ENCODE data around the gene RCN2. TPM values are rescaled to one million over a fixed set of nuclear protein-coding genes. Genes with fewer than 3 reads are reported as not detected.
A peak's percentile ranks its signal among the peaks of the same experiment; 100 is the strongest.

The RCN2 gene
- total RNA-seq, 1 experiment from 2014 or later, result 82.7 TPM

- no peaks in the 10 kb centered on the region for H4K20me1 ChIP-seq (ENCODE audit: low read length)
- no peak for TF ChIP-seq EZH2 (IDR thresholded peaks at IDR 0.05; ENCODE audit: low read length, unreplicated experiment)
- TF ChIP-seq CTCF (conservative IDR thresholded peaks at IDR 0.05; ENCODE audit: low read depth, low read length), result peak; percentile 58
- H3K27me3 ChIP-seq (ENCODE audit: low read length), result peaks cover 8% of the 10 kb centered on the region
- no peaks in the 10 kb centered on the region for H3K9me3 ChIP-seq (ENCODE audit: low read length)
- ChIA-PET CTCF (no interaction called here), POLR2A (ENCODE audit: unreplicated experiment) (no interaction called here)
- H3K4me3 ChIP-seq (ENCODE audit: low read length), result no peak overlapping the region
- no peaks in the 10 kb centered on the region for H3F3A ChIP-seq (ENCODE audit: low read length, unreplicated experiment)
- H3K4me1 ChIP-seq (ENCODE audit: insufficient read depth, low read length), result no peaks in the 10 kb centered on the region
- H3K9ac ChIP-seq (ENCODE audit: low read length), result no peak overlapping the region
- no TSS peak for BruUV-seq (replicated peaks)
- H3K9me2 ChIP-seq (replicated peaks; ENCODE audit: low read length), result no peaks in the 10 kb centered on the region
- no peak overlapping the region for H3K27ac ChIP-seq (ENCODE audit: low read length)
- no peak overlapping the region for H2AFZ ChIP-seq (ENCODE audit: low read length)
- ATAC-seq (no peak), DNase-seq (peak; percentile 17)
- no peaks in the 10 kb centered on the region for H3K36me3 ChIP-seq (ENCODE audit: low read depth, low read length)
- no peak overlapping the region for H3K4me2 ChIP-seq (ENCODE audit: low read length)
- intact Hi-C loops (cut with micrococcal nuclease), result no loop called here
- no peaks in the 10 kb centered on the region for H3K79me2 ChIP-seq (ENCODE audit: low read length)
These were observed 41.8 kb downstream of the RCN2 start for GRCh38 chr15:76973362-76973743.

GRCh38 chr15:76973906-76974305, 42.4 kb downstream of the RCN2 start:
- no peak for ATAC-seq
- intact Hi-C loops (cut with micrococcal nuclease), result no loop called here
- Histone ChIP-seq H2AFZ (ENCODE audit: low read length) (no peak overlapping the region), H3K9ac (ENCODE audit: low read length) (no peak overlapping the region), H3K4me3 (ENCODE audit: low read length) (no peak overlapping the region), H3K36me3 (ENCODE audit: low read depth, low read length) (no peaks in the 10 kb centered on the region), H3K4me2 (ENCODE audit: low read length) (no peak overlapping the region), H3K9me2 (replicated peaks; ENCODE audit: low read length) (no peaks in the 10 kb centered on the region), H3K27me3 (ENCODE audit: low read length) (peaks cover 8% of the 10 kb centered on the region), H3K4me1 (ENCODE audit: insufficient read depth, low read length) (no peaks in the 10 kb centered on the region), H3F3A (ENCODE audit: low read length, unreplicated experiment) (no peaks in the 10 kb centered on the region), H3K79me2 (ENCODE audit: low read length) (no peaks in the 10 kb centered on the region), H3K9me3 (ENCODE audit: low read length) (no peaks in the 10 kb centered on the region), H3K27ac (ENCODE audit: low read length) (no peak overlapping the region), H4K20me1 (ENCODE audit: low read length) (no peaks in the 10 kb centered on the region)
- BruUV-seq (replicated peaks), result no TSS peak
- ChIA-PET CTCF (interaction anchor here (0.5 kb wide), 1 partner anchor 270 kb away, joined by 3 read pairs; no protein-coding TSS in a partner anchor), POLR2A (ENCODE audit: unreplicated experiment) (no interaction called here)
- no peak for DNase-seq
- TF ChIP-seq EZH2phosphoT487 (IDR thresholded peaks at IDR 0.05; ENCODE audit: borderline replicate concordance, low read length) (no peak), EZH2 (IDR thresholded peaks at IDR 0.05; ENCODE audit: low read length, unreplicated experiment) (no peak), CTCF (conservative IDR thresholded peaks at IDR 0.05; ENCODE audit: low read depth, low read length) (no peak)

- no peaks in the 10 kb centered on the region for H3K79me2 ChIP-seq (ENCODE audit: low read length)
- no peak overlapping the region for H3K4me2 ChIP-seq (ENCODE audit: low read length)
- H3K4me1 ChIP-seq (ENCODE audit: insufficient read depth, low read length), result no peaks in the 10 kb centered on the region
- no peak overlapping the region for H2AFZ ChIP-seq (ENCODE audit: low read length)
- H3K4me3 ChIP-seq (ENCODE audit: low read length), result no peak overlapping the region
- intact Hi-C loops (cut with micrococcal nuclease), result no loop called here
- BruUV-seq (replicated peaks), result no TSS peak
- ChIA-PET POLR2A (ENCODE audit: unreplicated experiment) (no interaction called here), CTCF (interaction anchor here (0.5 kb wide), 1 partner anchor 269 kb away, joined by 3 read pairs; no protein-coding TSS in a partner anchor)
- no peak overlapping the region for H3K27ac ChIP-seq (ENCODE audit: low read length)
- no peaks in the 10 kb centered on the region for H3K9me2 ChIP-seq (replicated peaks; ENCODE audit: low read length)
- H4K20me1 ChIP-seq (ENCODE audit: low read length), result no peaks in the 10 kb centered on the region
- H3K9me3 ChIP-seq (ENCODE audit: low read length), result no peaks in the 10 kb centered on the region
- no peak overlapping the region for H3K9ac ChIP-seq (ENCODE audit: low read length)
- no peaks in the 10 kb centered on the region for H3K36me3 ChIP-seq (ENCODE audit: low read depth, low read length)
- H3K27me3 ChIP-seq (ENCODE audit: low read length), result peaks cover 8% of the 10 kb centered on the region
- no peak for DNase-seq
- no peak for ATAC-seq
- H3F3A ChIP-seq (ENCODE audit: low read length, unreplicated experiment), result no peaks in the 10 kb centered on the region
- TF ChIP-seq EZH2 (IDR thresholded peaks at IDR 0.05; ENCODE audit: low read length, unreplicated experiment) (no peak), CTCF (conservative IDR thresholded peaks at IDR 0.05; ENCODE audit: low read depth, low read length) (no peak), EZH2phosphoT487 (IDR thresholded peaks at IDR 0.05; ENCODE audit: borderline replicate concordance, low read length) (no peak)
These were observed 43.0 kb downstream of the RCN2 start for GRCh38 chr15:76974456-76975036.
